HG03432 (cell line): ENCODE data around the gene LSP1.
"Not testable (repeated sequence)": the region's sequence is repeated elsewhere in the genome, so short reads cannot be mapped to it uniquely, and the experiment has no call there.

Experiments used
- ATAC-seq: cut with Tn5 transposase; IDR thresholded peaks from one replicate; pipeline ENCODE4 v1.9.1; 2021; ENCODE audit warnings: mild to moderate bottlenecking, moderate library complexity; ENCODE audit not compliant: unreplicated experiment

The LSP1 gene, protein sequence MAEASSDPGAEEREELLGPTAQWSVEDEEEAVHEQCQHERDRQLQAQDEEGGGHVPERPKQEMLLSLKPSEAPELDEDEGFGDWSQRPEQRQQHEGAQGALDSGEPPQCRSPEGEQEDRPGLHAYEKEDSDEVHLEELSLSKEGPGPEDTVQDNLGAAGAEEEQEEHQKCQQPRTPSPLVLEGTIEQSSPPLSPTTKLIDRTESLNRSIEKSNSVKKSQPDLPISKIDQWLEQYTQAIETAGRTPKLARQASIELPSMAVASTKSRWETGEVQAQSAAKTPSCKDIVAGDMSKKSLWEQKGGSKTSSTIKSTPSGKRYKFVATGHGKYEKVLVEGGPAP

DNA sequence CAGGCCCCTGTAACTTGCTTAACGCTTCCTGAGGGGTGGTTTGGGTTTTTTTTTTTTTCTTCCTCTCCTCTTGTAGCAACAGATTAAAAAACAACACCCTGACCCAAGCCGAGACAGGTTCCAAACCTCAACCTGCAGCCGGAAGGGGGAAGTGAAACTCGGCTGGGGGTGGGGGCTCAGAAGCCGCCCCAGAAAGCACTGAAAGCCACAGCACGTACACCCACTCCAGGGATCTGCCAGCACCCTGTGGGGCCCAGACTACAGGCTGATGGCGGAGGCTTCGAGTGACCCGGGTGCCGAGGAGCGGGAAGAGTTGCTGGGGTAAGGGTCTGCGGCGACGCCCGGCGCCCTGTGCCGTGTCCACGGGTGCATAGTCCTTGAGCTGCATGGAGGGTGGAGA lies at the start of gene LSP1:
Gene LSP1, plus strand, starts transcription at position 208 of the 400 bp plus-strand sequence. Its CDS starts 61 bp downstream, at position 269.
- ATAC-seq, result peak; percentile 44

DNA sequence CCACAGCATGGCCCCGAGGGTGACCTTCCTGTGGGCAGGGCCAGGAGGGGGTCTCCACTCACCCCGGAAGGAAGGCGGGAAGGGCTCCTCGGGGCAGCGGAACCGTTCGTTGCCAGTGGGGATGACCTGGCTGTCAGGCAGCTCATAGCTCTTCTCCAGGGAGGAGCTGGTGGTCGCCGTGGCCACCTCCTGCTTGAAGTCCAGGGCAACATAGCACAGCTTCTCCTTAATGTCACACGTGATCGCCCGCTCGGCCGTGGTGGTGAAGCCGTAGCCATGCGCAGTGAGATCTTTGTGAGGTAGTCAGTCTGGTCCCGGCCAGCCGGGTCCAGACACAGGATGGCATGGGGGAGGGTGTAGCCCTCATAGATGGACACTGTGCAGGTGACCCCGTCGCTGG lies 49.6 kb upstream of the LSP1 start:
- no peak for ATAC-seq

DNA sequence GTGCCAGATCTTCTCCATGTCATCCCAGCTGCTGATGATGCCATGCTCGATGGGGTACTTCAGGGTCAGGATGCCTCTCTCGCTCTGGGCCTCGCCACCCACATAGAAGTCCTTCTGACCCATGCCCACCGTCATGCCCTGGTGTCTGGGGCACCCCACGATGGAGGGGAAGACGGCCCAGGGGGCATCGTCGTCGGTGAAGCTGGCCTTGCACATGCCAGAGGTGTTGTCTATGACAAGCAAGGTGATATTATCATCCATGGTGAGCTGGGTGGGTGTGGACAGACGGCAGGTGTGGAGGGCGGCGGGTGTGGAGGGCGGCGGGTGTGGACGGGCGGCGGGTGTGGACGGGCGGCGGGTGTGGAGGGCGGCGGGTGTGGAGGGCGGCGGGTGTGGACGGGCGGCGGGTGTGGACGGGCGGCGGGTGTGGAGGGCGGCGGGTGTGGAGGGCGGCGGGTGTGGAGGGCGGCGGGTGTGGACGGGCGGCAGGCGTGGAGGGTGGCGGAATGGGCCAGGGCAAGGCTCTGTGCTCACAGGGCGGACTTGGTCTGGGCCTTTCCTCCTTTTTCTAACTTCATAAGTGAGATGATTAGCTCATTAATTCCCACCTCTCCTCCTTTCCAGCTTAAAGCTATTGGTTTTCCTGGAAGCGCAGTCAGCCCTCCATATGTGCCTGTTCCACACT lies 48.9 kb upstream of the LSP1 start:
- not testable (repeated sequence) for ATAC-seq

DNA sequence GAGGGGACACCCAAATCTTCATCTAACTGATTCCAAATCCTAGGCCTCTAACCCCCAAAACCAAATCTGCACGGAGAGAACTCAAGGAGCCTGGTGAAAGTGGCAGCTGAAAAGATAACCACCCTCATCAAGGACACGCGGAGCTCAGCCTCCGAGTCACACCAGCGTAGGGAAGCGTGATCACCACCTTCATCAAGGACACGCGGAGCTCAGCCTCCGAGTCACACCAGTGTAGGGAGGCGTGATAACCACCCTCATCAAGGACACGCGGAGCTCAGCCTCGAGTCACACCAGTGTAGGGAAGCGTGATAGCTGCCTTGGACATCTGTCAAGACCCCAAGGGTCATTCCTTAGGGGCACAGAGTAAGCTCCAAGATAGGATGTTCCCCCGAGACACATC lies 47.4 kb upstream of the LSP1 start:
- ATAC-seq, result no peak

DNA sequence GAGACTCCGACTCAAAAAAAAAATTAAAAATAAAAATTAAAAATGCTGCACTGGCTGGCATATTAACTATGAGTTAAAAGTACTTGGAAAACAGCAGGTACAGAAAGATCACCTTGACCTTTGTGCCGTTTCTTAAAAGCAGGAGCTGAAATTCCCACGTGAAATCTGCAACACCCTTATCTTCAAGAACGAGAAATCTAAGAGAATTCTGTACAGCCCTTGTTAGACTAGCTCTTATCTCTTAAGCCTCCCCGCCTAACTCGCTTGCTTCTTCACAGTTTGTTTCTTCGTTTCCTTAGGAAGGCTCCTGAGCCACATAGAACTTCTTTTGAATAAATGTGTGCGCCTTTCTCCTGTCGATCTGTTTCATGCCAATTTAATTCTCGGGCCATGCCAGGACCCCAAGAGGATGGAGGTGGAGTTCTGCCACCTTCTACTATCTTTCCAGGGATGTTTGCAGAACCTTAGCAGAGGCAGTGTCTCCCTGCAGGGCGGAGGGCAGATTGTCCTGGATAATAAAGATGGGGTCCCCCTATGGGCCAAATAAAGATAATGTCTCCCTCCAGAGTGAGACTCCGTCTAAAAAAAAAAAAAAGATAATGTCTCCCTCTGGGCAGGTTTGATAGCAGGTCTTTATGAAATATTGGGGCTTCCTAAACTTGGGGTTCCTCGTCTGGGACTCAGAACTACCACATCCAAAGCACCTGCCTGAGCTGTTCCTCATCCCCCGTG lies 45.5 kb upstream of the LSP1 start:
- ATAC-seq, result no peak

DNA sequence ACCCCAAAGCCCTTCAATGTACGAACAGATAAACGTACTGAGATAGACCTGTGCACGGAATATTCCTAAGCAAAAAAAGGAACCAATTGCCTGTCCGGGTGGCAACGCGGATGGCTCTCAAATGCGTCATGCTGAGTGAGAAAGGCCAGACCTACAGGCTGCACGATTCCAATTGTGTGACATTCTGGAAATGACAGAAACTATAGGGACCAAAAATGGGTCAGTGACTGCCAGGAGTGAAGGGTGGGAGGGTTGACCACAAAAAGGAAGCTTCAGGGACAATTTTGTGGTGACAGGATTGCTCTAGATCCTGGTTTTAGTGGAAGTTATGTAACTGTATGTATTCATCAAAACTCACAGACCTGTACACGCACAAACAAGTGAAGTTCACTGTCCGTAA lies 42.1 kb upstream of the LSP1 start:
- ATAC-seq, result no peak

DNA sequence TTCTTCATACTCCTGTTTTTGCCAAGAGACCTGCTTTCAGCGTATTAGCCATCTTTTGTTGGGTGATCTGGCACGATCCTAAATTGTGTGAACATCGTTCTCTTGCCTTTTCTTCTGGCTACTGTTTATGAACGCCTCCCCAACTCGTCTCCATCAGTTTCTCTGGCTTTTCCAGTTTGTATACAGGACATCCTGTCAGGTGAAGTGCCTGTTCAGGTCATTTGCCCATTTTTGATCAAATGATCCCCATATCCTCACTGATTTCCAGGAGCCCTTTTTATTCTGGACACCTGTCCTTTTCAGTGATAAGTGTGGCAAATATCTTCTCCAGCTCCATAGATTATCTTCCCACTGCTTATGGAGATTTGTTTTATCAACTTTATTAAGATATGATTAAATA lies 40.6 kb upstream of the LSP1 start:
- ATAC-seq, result no peak

DNA sequence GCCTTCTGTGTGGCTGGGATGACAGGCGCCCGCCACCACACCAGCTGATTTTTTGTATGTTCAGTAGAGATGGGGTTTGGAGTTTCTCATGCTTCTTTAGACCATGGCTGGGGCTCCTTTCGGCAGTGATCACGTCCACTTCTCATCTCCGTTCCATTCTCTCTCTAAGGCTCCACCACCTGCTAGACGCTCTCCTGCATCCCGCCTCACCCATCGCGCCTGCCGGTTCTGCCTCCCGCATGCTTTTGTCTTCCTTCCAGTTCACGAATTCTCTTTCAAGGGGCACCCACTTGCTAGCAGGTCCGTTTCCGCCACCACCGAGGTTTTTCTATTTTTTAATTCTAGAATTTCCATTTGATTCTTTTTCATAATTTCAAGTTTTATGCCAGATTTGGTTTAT lies 40.1 kb upstream of the LSP1 start:
- ATAC-seq, result no peak

DNA sequence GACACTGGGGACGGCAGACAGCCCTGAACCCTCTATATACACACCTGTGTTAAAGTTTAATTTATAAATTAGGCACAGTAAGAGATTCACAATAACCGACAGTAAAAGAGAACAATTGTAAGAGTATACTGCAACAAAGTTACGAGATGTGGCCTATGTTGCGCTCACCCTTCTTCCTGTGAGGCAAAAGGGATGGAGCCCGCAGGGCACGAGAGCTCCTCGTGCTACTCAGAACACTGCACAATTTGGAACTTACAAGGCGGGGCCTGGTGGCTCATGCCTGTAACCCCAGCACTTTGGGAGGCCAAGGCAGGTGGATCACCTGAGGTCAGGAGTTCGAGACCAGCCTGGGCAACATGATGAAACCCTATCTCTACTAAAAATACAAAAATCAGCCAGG lies 39.5 kb upstream of the LSP1 start:
- ATAC-seq, result not testable (repeated sequence)

DNA sequence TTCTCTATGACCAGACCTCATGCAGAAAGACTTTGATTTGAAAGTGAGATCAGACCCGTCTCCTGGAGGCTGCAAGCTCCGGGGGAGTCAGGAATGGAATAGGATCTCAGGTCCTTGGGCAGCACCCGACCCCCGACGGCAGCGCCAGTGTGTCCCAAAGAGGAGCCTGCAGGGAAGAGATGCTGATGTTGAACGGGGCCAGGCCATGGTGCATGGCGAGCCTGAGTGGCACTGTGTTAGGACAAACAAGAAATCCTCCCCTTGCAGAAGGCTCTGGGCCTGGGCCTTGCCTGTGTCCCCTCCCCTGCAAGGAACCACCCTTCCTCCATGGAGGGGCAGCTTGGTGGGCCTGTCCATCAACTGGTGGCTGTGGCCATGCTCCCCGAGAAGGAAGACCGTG lies 38.2 kb upstream of the LSP1 start:
- no peak for ATAC-seq

DNA sequence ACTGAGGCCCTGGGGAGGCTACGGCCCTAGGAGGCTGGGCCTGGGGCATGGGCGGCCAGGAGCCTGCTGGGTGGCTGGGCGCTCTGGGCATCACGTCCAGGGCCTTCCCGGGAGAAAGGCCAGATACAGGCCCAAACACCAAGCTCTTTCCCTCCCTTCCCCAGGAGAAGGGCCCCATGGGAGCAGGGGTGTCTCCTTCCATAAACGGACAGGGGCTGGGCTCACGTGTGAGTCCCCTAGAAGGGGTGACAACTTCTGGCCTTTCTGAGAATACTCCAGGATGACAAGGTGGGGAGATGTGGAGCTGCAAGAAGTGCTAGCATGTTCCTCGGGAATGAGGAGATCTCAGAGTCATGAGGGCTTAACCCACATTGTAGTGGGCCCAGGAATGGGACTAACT lies 37.6 kb upstream of the LSP1 start:
- no peak for ATAC-seq

DNA sequence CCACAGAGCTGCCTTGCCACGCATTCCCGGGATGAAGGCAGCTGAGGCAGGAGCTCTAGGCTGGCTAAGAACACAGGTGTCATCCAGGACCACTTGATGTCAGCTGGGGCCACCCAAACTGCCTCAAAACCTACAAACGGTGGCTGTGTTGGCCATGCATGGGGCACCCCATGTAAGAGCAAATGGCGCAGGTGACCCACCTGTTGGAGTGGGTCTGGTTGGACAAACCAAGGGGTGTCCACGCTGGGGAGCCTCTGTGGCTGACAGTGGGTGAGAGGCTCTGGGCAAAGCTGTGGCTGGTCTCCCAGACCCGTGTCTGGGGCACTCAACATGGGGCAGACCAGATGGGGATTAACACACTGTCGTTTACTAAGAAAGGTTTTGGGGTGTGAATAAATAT lies 37.1 kb upstream of the LSP1 start:
- no peak for ATAC-seq

DNA sequence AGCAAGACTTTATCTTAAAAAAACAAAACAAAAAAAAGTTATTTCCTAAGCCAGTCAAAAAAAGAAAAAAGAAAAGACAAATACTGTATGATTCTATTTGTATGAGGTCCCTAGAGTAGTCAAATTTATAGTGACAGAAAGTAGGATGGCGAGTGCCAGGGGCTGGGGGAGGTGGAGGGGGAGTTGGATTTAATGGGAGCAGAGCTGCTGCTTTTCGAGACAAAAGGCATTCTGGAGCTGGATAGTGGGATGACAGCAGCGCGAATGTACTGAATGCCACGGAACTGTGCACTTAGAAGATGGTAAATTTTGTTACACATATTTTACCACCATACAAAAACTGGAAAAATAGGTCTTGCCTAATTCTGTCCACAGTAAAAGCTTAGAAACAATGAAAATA lies 35.9 kb upstream of the LSP1 start:
- no peak for ATAC-seq

DNA sequence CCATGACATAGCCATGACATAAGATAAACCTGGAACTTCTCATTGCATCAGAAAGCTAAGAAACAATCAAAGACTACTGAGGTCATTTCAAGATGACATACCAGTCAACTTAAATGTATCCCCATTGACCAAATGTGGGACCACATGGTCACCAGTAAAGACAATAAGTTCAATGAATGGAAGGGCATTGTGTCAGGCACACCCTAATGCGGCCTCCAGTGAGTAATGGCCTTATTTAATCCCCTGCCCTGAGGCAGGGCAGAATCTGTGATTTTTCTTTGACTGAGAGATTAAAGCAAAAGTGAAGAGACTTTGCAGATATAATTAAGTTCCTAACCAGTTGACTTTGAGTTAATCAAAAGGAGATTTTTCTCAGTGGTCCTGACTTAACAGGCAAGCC lies 35.4 kb upstream of the LSP1 start:
- ATAC-seq, result no peak

DNA sequence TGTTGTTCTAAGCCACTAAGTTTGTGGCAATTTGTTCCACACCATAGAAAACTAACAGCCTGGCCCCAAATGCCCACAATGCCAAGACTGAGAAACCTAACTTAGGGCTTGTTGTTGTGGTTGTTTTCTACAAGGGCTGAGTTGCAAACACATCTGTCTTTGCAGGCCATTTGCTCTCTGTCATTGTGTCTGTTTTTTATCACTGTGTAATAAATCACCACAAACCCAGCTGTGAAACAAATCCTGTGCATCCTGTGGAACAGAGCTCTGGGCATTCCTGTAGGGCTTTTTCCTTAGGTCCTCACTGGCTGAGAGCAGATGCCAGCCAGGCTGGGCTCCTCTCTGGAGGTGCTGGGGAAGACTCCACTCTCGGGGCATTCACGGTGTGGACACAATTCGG lies 33.8 kb upstream of the LSP1 start:
- ATAC-seq, result no peak

DNA sequence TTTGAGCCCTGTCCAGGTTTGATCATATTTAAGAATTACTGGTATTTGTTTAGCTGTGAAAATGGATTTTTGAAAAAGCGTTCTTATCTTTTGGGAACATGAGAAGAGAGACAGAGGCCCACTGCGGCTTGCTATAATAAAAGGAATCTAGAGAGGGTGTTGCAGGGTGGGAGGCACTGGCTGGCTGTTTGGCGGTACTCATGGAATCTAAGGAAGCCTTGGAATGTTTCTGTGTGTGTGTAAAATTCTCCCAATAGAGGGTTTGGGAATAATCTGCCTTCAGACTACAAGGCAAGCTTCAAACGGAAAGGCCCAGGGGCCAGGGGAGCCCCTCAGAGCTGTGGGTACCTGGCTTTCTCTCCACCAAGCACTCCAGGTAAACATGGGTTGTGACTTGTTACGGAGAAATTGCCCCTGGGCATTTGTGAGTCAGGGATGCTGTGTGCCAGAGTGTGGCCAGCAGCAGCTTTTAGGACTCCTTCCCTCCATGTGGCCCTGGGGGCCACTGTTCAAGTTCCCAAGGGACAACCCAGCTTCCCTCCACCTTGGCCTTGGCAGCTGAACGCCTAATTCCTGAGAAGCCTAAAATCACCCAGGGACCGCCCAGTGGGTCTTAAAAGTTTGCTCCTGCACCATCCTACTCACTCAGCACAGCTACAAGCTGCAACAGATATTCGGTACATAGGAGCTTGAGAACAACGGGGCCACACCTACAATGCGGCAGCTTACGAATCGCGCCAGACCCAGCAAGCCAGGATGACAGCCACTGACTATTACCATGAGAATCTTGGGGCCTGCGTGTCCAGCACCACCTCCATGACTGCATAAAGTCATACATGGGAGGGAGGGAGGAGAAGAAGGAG lies 32.2 kb upstream of the LSP1 start:
- ATAC-seq, result no peak

DNA sequence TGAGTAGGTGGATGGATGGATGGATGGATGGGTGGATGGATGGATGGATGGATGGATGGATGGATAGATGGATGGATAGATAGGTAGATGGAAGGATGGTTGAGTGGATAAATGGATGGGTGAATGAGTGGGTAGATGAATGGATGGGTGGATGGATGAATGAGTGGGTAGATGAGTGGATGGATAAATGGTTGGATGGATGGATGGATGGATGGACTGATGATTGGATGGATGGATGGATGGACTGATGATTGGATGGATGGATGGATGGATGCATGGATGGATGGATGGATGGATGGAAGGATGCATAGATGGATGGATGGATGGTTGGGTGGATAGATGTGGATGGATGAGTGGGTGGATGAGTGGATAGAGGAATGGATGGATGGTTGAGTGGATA lies 31.3 kb upstream of the LSP1 start:
- no peak for ATAC-seq

DNA sequence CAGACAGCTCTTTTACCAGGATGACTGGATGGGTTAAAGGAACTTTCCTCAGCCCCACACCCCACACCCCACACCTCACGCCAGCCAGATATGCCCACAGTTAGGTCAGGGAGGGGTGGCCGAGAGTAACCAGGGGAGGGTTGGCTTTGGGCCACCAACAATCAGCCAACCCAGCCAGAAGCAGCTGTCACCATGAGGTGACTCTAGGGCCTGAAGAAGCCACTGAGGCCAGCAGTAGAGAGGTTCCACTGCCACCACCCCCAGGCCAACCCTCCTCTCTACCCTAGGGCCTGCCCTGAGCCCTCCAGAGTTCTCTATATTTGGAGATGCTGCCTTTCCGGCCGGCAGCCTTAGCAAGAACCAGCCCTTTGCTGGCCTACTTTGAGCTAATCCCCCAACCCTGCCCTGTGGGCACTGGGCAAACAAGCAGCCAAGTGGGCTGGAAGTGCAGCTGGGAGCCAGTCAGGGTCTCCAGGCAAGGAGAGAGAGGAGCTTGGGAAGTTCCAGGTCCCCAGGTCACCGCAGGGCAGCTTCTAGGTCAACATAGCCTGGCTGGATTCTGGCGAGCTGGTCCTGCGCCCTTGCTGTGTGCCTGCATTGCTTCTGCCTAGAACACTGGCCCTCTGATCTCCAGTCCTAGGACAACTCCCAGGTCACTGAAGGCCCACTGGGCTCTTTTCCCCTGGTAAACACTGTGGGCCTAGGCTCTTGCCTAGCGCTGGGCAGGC lies 30.1 kb upstream of the LSP1 start:
- no peak for ATAC-seq

DNA sequence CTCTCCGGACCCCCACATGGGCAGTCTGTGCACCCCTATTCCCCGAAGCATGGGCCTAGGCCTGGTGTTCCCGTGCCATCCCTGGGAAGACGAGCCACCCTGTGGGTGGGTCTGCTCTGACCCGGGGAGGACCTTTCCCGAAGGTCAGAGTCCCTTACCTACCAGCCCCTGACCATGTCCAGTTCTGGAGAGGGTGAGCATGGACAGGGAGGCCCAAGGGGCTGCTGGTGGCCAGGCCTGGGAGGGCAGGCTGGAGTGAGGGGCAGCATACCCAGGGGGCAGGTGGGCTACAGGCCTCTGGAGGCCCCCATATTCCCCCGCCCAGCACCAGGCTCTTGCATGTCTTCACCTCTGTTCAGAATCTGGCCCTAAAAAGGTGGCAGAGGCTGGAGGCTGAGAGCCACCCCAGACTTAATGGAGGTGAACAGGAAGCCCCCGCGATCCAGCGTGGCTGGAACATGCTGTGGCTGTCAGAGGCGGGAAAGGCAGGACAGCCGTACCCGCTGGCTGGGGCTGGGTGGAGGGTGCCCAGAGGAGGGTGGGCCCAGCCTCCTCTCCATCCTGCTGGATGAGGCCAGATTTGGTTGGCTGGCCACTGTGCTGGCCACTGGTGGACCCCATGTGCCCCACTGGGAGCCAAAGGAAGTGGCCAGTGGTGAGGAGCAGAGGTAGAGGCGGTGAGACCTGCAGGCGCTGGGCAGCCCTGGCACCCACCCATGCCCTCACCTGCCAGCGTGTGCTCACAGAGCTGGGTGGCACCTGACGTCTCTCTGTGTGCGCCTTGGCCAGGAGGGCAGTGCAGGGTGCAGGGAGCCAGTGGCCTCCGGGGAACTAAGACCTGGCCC lies 29.3 kb upstream of the LSP1 start:
- ATAC-seq, result no peak
